Fibroblast of lung (primary cell): ENCODE data around the gene DRD2. TPM values are rescaled to one million over a fixed set of nuclear protein-coding genes. Genes with fewer than 3 reads are reported as not detected.

Experiments used
- DNase-seq, 2 donors: peaks; one replicate each; pipeline versions ENCODE4 v3.0.0 to v3.0.0-alpha.2; 2010; ENCODE audit warnings: low read depth in 2 of 2
- H2AFZ ChIP-seq: 2 replicates; pipeline ENCODE4 v1.5.1; 2012; ENCODE audit warnings: low read length, control low read depth, inconsistent platforms
- H3K27ac ChIP-seq: 2 replicates; pipeline ENCODE4 v1.5.1; 2011; ENCODE audit warnings: low read length, control low read depth; ENCODE audit not compliant: insufficient read depth
- H3K27me3 ChIP-seq: 2 replicates; pipeline ENCODE4 v1.5.1; 2011; ENCODE audit warnings: mild to moderate bottlenecking, low read length; ENCODE audit not compliant: control insufficient read depth, insufficient read depth
- H3K36me3 ChIP-seq: 2 replicates; pipeline ENCODE4 v1.5.1; 2011; ENCODE audit warnings: low read length; ENCODE audit not compliant: control insufficient read depth, insufficient read depth
- H3K4me1 ChIP-seq: 2 replicates; pipeline ENCODE4 v1.5.1; 2011; ENCODE audit warnings: low read length; ENCODE audit not compliant: control insufficient read depth, insufficient read depth; ENCODE audit errors: extremely low read depth
- H3K4me2 ChIP-seq: 2 replicates; pipeline ENCODE4 v1.5.1; 2011; ENCODE audit warnings: low read length, control low read depth; ENCODE audit not compliant: insufficient read depth; ENCODE audit errors: extremely low read depth
- H3K4me3 ChIP-seq, 4 experiments: fragments of 200-600 bp in 1 of 4; sonication (generic) in 1 of 4; replicated peaks in 1 of 4; 2 replicates each; pipeline ENCODE4 v1.5.1; 2011 to 2016; ENCODE audit warnings: low read length in 4 of 4, low read depth in 3 of 4, mild to moderate bottlenecking in 3 of 4, control low read depth in 2 of 4, inconsistent platforms in 1 of 4, mixed read lengths in 1 of 4; ENCODE audit not compliant: insufficient read depth in 1 of 4; ENCODE audit errors: control extremely low read depth in 1 of 4
- H3K79me2 ChIP-seq: 2 replicates; pipeline ENCODE4 v1.5.1; 2012; ENCODE audit warnings: mild to moderate bottlenecking, low read length, inconsistent platforms; ENCODE audit not compliant: control insufficient read depth, insufficient read depth
- H3K9ac ChIP-seq: 2 replicates; pipeline ENCODE4 v1.5.1; 2011; ENCODE audit warnings: mild to moderate bottlenecking, low read length, control low read depth; ENCODE audit not compliant: insufficient read depth
- H3K9me3 ChIP-seq: 2 replicates; pipeline ENCODE4 v1.5.1; 2012; ENCODE audit warnings: low read depth, low read length; ENCODE audit not compliant: control insufficient read depth, insufficient read depth
- H4K20me1 ChIP-seq: 2 replicates; pipeline ENCODE4 v1.5.1; 2011; ENCODE audit warnings: low read length; ENCODE audit not compliant: control insufficient read depth, insufficient read depth; ENCODE audit errors: extremely low read depth
- EZH2 ChIP-seq: IDR thresholded peaks from 2 replicates; pipeline ENCODE4 v1.5.1; 2012; ENCODE audit warnings: low read length, control low read depth, mild to moderate bottlenecking; ENCODE audit errors: missing control alignments
- polyA plus RNA-seq, 2 donors: library from polyadenylated mRNA; depleted of rRNA in 1 of 2; stranded (reverse) in 1 of 2; unstranded in 1 of 2; fragments of >200 nt; gene quantifications; 2 replicates each; pipeline ENCODE4 v1.2.1, GENCODE V29; 2011 to 2012; ENCODE audit warnings: missing spikeins in 1 of 2
- total RNA-seq: library from RNA; depleted of rRNA; stranded (reverse); fragments of >200 nt; gene quantifications from 2 replicates; pipeline ENCODE4 v1.2.1, GENCODE V29; 2014
- TF ChIP-seq, protein P1 (sequence below), 2 donors: IDR thresholded peaks in 1 of 2; conservative IDR thresholded peaks in 1 of 2; 1 replicate in 1 of 2; 2 replicates in 1 of 2; pipeline ENCODE4 v1.5.1; 2011 to 2012; ENCODE audit warnings: low read length in 2 of 2, control low read depth in 1 of 2, inconsistent platforms in 1 of 2, low read depth in 1 of 2, mild to moderate bottlenecking in 1 of 2

The DRD2 gene
- total and polyA plus RNA-seq, 2 donors (not counting 1 experiment from before 2014, with no cell fraction given), result not detected

DNA sequence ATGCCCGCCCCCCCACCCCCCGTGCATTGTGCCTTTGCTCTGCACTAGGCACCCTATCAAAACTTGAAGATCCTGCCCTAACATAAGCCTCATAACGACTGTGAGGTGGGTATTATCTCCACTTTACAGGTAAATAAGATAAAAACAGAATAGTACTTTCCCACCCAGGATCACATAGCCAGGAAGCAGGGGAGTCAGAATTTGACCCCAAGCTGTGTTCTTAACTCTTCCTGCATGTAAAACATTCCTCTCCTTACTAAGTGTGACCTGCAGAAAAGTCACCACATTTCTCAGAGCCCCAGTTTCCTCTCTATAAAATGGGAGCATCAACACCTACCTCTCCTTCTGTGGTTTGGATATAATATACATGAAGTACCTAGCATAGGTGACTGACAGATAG is 105.8 kb downstream of the DRD2 start:
- Histone ChIP-seq H3K27me3 (no peaks in the 10 kb centered on the region), H4K20me1 (no peaks in the 10 kb centered on the region), H3K4me3 (no peak overlapping the region), H3K36me3 (no peaks in the 10 kb centered on the region), H3K27ac (no peak overlapping the region), H3K9ac (no peak overlapping the region), H3K4me1 (no peaks in the 10 kb centered on the region), H3K4me2 (no peak overlapping the region), H3K79me2 (no peaks in the 10 kb centered on the region), H3K9me3 (no peaks in the 10 kb centered on the region), H2AFZ (no peak overlapping the region)
- DNase-seq, result no peak
- no peak for TF ChIP-seq EZH2
- TF ChIP-seq, protein P1, sequence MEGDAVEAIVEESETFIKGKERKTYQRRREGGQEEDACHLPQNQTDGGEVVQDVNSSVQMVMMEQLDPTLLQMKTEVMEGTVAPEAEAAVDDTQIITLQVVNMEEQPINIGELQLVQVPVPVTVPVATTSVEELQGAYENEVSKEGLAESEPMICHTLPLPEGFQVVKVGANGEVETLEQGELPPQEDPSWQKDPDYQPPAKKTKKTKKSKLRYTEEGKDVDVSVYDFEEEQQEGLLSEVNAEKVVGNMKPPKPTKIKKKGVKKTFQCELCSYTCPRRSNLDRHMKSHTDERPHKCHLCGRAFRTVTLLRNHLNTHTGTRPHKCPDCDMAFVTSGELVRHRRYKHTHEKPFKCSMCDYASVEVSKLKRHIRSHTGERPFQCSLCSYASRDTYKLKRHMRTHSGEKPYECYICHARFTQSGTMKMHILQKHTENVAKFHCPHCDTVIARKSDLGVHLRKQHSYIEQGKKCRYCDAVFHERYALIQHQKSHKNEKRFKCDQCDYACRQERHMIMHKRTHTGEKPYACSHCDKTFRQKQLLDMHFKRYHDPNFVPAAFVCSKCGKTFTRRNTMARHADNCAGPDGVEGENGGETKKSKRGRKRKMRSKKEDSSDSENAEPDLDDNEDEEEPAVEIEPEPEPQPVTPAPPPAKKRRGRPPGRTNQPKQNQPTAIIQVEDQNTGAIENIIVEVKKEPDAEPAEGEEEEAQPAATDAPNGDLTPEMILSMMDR (conservative IDR thresholded peaks at IDR 0.05 in 1 of 2, IDR thresholded peaks at IDR 0.05 in 1 of 2; ENCODE audit: low read depth in 1 of 2, low read length in 2 of 2), result no peak

DNA sequence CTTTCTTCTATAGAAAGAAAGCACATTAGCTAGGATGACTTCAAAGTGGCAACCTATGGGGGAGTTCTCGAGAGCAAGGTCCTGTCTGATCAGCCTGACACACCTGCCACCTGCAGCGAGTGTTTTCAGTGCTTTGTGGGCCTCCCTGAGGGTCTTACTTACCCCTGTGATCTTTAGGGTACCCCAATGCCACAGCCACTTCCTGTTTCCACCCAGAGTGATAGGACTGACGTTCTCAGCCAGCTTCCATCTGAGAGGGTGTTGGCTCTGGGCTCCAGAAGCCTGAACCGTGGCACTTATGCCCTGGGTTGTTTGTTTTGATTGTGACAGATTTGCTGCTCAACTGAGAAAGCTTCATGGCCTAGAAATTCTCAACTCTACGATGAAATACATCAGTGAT is 109.3 kb downstream of the DRD2 start:
- no peaks in the 10 kb centered on the region for H3K36me3 ChIP-seq
- no peaks in the 10 kb centered on the region for H3K79me2 ChIP-seq
- no peak overlapping the region for H3K4me2 ChIP-seq
- H3K4me3 ChIP-seq, result no peak overlapping the region
- no peaks in the 10 kb centered on the region for H4K20me1 ChIP-seq
- no peaks in the 10 kb centered on the region for H3K9me3 ChIP-seq
- no peak overlapping the region for H3K9ac ChIP-seq
- TF ChIP-seq, protein P1 (conservative IDR thresholded peaks at IDR 0.05 in 1 of 2, IDR thresholded peaks at IDR 0.05 in 1 of 2; ENCODE audit: low read depth in 1 of 2, low read length in 2 of 2), result no peak
- TF ChIP-seq EZH2, result no peak
- DNase-seq, result no peak
- no peaks in the 10 kb centered on the region for H3K4me1 ChIP-seq
- no peak overlapping the region for H3K27ac ChIP-seq
- no peak overlapping the region for H2AFZ ChIP-seq
- no peaks in the 10 kb centered on the region for H3K27me3 ChIP-seq

DNA sequence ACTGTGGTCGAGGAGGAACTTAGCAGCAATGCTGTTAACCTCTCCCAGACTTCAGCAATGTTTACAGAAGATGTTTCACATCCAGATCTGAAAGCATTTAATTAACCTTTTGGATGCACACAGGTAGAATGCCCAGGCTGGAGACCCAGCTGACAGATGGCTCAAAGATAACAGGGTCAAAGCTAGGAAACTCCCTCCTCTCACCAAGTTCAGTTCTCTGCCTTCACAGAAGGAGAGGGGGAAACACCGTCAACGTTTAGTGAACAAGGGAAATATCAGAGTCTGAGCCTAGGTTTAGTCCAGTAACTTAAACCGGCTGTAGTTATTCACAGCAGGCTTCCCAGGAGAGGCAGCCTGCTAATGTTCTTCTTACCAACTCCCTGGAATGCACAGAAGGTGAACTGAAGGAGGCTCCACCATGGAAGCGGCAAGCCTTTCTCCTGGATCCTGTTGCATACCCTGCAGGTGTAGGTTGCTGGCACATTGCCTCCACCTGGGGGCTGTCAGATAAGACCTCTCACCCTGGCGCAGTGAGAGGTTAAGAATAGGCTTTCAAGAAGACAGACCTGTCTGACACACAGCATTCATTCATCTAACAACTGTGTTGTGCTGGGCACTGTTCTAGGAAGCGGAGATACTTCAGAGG is 111.1 kb downstream of the DRD2 start:
- no peaks in the 10 kb centered on the region for H3K4me1 ChIP-seq
- H3K4me3 ChIP-seq, result no peak overlapping the region
- H3K27ac ChIP-seq, result no peak overlapping the region
- H4K20me1 ChIP-seq, result no peaks in the 10 kb centered on the region
- no peaks in the 10 kb centered on the region for H3K9me3 ChIP-seq
- H3K79me2 ChIP-seq, result no peaks in the 10 kb centered on the region
- no peak overlapping the region for H3K9ac ChIP-seq
- no peak overlapping the region for H3K4me2 ChIP-seq
- no peak for DNase-seq
- no peak for TF ChIP-seq EZH2
- TF ChIP-seq, protein P1 (conservative IDR thresholded peaks at IDR 0.05 in 1 of 2, IDR thresholded peaks at IDR 0.05 in 1 of 2; ENCODE audit: low read depth in 1 of 2, low read length in 2 of 2), result no peak
- no peaks in the 10 kb centered on the region for H3K27me3 ChIP-seq
- no peaks in the 10 kb centered on the region for H3K36me3 ChIP-seq
- no peak overlapping the region for H2AFZ ChIP-seq
